ENCODE data around the gene MUS81. TPM values are rescaled to one million over a fixed set of nuclear protein-coding genes. Genes with fewer than 3 reads are reported as not detected.

Gene MUS81
- total and polyA plus RNA-seq, 12 donors, result 20.3 to 111 (median 31.7) TPM

DNA sequence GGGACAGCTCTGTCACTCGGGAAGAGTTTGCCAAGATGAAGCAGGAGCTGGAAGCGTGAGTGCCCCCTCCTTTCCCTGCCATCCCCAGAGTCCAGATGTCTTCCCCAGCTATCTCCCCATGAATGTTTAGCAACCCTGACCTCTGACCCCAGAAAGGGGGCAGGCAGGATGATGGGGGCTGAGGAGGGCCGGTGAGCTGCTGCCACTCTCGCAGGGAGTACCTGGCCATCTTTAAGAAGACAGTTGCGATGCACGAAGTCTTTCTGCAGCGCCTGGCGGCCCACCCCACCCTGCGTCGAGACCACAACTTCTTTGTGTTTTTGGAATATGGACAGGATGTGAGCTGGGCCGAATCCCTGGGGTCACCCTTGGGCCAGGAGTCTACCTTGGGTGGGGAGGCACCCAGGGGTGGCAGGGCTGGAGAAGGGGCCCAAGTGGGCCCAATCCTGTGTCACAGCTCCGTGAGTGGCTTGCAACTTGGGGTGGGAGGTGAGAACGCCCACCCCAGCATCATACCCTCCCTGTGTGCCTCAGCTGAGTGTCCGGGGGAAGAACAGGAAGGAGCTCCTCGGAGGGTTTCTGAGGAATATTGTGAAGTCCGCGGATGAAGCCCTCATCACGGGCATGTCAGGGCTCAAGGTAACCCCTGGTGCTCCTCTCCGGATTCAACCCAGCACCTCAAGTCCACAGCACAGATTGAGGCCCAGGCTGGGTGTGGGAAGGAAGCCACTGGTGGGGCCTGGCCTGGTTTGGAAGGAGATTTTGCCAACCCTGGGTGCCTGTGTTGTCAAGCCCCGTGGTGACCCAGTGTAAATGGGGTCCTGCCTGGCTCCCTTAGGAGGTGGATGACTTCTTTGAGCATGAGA lies 9.8 kb upstream of the MUS81 start:
- Histone ChIP-seq H3K4me1 (peaks cover 0 to 18% (median 6%) of the 10 kb centered on the region in 9 donors), H3K27me3 (no peaks in the 10 kb centered on the region), H3K36me3 (peaks cover 6 to 52% (median 33%) of the 10 kb centered on the region in 9 donors), H3K9me3 (peaks cover 0 to 10% (median 3%) of the 10 kb centered on the region in 11 donors), H3K27ac (no peak overlapping the region), H3K4me3 (no peak overlapping the region)
- ATAC-seq (peak in 4 of 8 donors; percentile 2 to 14 (median 7)), DNase-seq (no peak)
- intact Hi-C loops (cut with DNase I), result no loop called here
- TF ChIP-seq, protein P1, sequence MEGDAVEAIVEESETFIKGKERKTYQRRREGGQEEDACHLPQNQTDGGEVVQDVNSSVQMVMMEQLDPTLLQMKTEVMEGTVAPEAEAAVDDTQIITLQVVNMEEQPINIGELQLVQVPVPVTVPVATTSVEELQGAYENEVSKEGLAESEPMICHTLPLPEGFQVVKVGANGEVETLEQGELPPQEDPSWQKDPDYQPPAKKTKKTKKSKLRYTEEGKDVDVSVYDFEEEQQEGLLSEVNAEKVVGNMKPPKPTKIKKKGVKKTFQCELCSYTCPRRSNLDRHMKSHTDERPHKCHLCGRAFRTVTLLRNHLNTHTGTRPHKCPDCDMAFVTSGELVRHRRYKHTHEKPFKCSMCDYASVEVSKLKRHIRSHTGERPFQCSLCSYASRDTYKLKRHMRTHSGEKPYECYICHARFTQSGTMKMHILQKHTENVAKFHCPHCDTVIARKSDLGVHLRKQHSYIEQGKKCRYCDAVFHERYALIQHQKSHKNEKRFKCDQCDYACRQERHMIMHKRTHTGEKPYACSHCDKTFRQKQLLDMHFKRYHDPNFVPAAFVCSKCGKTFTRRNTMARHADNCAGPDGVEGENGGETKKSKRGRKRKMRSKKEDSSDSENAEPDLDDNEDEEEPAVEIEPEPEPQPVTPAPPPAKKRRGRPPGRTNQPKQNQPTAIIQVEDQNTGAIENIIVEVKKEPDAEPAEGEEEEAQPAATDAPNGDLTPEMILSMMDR (IDR thresholded peaks at IDR 0.05), result no peak
- WGBS, 2 donors, result 68 to 74% methylated on average over 20 of the region's 20 CpGs

- Histone ChIP-seq H3K36me3 (peaks cover 9 to 59% (median 35%) of the 10 kb centered on the region in 9 donors), H3K4me3 (no peak overlapping the region), H3K27ac (no peak overlapping the region)
Measured at GRCh38 chr11:65851083-65851579, 9.1 kb upstream of the MUS81 start.

DNA sequence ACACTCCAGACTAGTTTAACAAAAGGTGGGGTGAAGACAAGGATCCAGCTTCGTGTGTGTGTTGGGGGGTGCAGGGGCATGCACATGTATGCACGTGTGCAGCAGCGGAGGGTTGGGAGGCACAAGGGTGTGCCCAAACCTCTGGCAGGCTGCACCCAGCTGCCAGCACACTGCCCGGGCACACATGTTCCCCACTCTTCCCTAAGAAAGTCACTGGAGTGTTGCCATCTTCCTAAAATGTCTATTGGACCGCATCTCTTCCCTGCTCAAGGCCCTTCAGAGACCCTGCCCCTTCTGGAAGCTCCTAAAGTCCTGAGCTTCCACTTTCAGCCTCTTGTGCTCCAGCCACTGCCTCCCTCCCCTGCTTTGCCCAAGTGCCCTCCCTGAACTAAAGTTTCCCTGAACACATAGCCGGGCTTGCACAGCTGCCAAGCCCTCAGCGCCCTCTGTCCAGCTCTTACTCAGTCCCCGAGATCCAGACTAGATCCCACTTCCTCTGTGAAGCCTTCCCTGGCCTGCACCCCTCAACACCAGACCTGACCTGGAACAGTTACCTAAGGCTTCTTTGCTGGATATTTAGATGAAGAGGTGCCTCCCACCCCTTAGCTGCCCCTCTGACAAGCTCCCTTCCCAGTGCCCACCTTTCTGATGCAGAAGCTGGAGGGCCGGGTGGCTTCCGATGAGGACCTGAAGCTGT lies 8.3 kb upstream of the MUS81 start:
- ATAC-seq (no peak), DNase-seq (no peak)
- 91 to 92% methylated on average over 10 of the region's 10 CpGs for WGBS, 2 donors
- TF ChIP-seq, protein P1 (IDR thresholded peaks at IDR 0.05), result no peak
- H3K9me3 ChIP-seq, result peaks cover 0 to 10% (median 3%) of the 10 kb centered on the region in 11 donors
- no peak overlapping the region for H3K4me3 ChIP-seq
- peaks cover 9 to 65% (median 35%) of the 10 kb centered on the region in 9 donors for H3K36me3 ChIP-seq
- H3K4me1 ChIP-seq, result peaks cover 7 to 33% (median 21%) of the 10 kb centered on the region in 9 donors
- intact Hi-C loops (cut with DNase I), result no loop called here
- no peaks in the 10 kb centered on the region for H3K27me3 ChIP-seq
- no peak overlapping the region for H3K27ac ChIP-seq

More at GRCh38 chr11:65851083-65851579, 9.1 kb upstream of the MUS81 start:
- Histone ChIP-seq H3K27me3 (no peaks in the 10 kb centered on the region), H3K4me1 (peaks cover 0 to 25% (median 13%) of the 10 kb centered on the region in 9 donors), H3K9me3 (peaks cover 0 to 10% (median 3%) of the 10 kb centered on the region in 11 donors)
- DNase-seq (no peak), ATAC-seq (peak in 1 of 8 donors; percentile 9)
- intact Hi-C loops (cut with DNase I), result no loop called here
- WGBS, 2 donors, result 89 to 91% methylated on average over 13 to 14 of the region's 14 CpGs
- TF ChIP-seq, protein P1 (IDR thresholded peaks at IDR 0.05), result peak in 7 of 9 donors; percentile 9 to 37 (median 32)
